OCI-LY1 (cell line): ENCODE results near the gene SALL1.

Source experiments
- H2AFZ ChIP-seq: fragments of 200-600 bp; sonication (generic), shearing (Covaris generic); 2 replicates; pipeline ENCODE4 v1.6.0; 2014; ENCODE audit warnings: antibody characterized with exemption, mild to moderate bottlenecking, low read length
- H3F3A ChIP-seq: fragments of 200-600 bp; sonication (generic), shearing (Covaris generic); 2 replicates; pipeline ENCODE4 v1.6.0; 2014; ENCODE audit warnings: mild to moderate bottlenecking, antibody characterized with exemption, low read length, moderate library complexity; ENCODE audit not compliant: insufficient read depth
- H3K27ac ChIP-seq: fragments of 200-600 bp; sonication (generic); 2 replicates; pipeline ENCODE4 v1.5.1; 2014; ENCODE audit warnings: low read length, mixed run types, mild to moderate bottlenecking, low read depth; ENCODE audit not compliant: poor library complexity, severe bottlenecking
- H3K27me3 ChIP-seq: fragments of 200-600 bp; sonication (generic); 2 replicates; pipeline ENCODE4 v1.6.0; 2014; ENCODE audit warnings: antibody characterized with exemption, mild to moderate bottlenecking, low read length, moderate library complexity; ENCODE audit not compliant: insufficient read depth
- H3K36me3 ChIP-seq: fragments of 200-600 bp; sonication (generic); 2 replicates; pipeline ENCODE4 v1.6.1; 2014; ENCODE audit warnings: mild to moderate bottlenecking, antibody characterized with exemption, low read length, moderate library complexity, mixed read lengths; ENCODE audit not compliant: insufficient read depth
- H3K4me1 ChIP-seq: fragments of 200-600 bp; sonication (generic); 2 replicates; pipeline ENCODE4 v1.5.1; 2014; ENCODE audit warnings: mild to moderate bottlenecking, low read length, moderate library complexity; ENCODE audit not compliant: insufficient read depth, severe bottlenecking
- H3K4me2 ChIP-seq: fragments of 200-600 bp; sonication (generic), shearing (Covaris generic); 2 replicates; pipeline ENCODE4 v1.6.1; 2014; ENCODE audit warnings: low read length
- H3K4me3 ChIP-seq: fragments of 200-600 bp; sonication (generic); 2 replicates; pipeline ENCODE4 v1.5.1; 2014; ENCODE audit warnings: low read length, low read depth, mild to moderate bottlenecking, mixed read lengths; ENCODE audit not compliant: poor library complexity, severe bottlenecking
- H3K79me2 ChIP-seq: fragments of 200-600 bp; shearing (Covaris generic); 2 replicates; pipeline ENCODE4 v1.6.1; 2016; ENCODE audit warnings: mixed run types, low read length, mixed read lengths; ENCODE audit not compliant: insufficient read depth
- H3K9ac ChIP-seq: fragments of 200-600 bp; sonication (generic), shearing (Covaris generic); 2 replicates; pipeline ENCODE4 v1.6.1; 2014; ENCODE audit warnings: mild to moderate bottlenecking, low read length, mixed read lengths
- H3K9me2 ChIP-seq: fragments of 200-600 bp; sonication (generic), shearing (Covaris generic); 2 replicates; pipeline ENCODE4 v1.6.1; 2014; ENCODE audit warnings: low read depth, mild to moderate bottlenecking, low read length, mixed read lengths
- H3K9me3 ChIP-seq: fragments of 200-600 bp; shearing (Covaris generic); 2 replicates; pipeline ENCODE4 v1.6.1; 2014; ENCODE audit warnings: low read length, mixed read lengths
- H4K20me1 ChIP-seq: fragments of 200-600 bp; sonication (generic), shearing (Covaris generic); 2 replicates; pipeline ENCODE4 v1.6.0; 2016; ENCODE audit warnings: mild to moderate bottlenecking, low read length; ENCODE audit not compliant: insufficient read depth
- EZH2 ChIP-seq: fragments of 200-600 bp; sonication (generic), shearing (Covaris generic); IDR thresholded peaks from 2 replicates; pipeline ENCODE4 v1.8.0; 2017; ENCODE audit warnings: borderline replicate concordance, mixed run types, mild to moderate bottlenecking, antibody characterized with exemption, low read length, moderate library complexity, mixed read lengths
- TF ChIP-seq, protein P1 (sequence below): fragments of 200-600 bp; sonication (generic), shearing (Covaris generic); IDR thresholded peaks from 2 replicates; pipeline ENCODE4 v1.5.1; 2017; ENCODE audit warnings: mild to moderate bottlenecking, antibody characterized with exemption, low read length, moderate library complexity, mixed read lengths

Gene SALL1

DNA sequence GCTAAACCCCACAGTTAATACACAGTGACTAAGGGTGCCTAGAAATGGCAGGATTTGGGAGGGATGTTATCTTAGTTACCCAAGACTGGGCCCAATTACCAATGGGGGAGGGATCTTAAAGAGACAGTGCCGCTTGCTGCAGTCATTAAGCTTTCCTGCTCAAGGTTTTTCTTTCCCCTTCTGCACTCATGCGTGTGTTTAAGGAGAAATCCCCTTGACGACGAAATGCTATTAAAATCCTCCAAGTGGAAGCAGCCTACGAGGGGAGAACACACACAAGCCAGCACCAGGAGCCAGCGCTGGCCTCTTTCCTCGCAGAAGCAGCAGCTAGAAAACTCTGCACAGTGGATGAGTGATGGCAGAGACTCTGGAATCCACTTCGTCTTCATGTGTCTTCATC lies 22.0 kb downstream of the SALL1 start:
- Histone ChIP-seq H3K27ac (no peak overlapping the region), H3K9me2 (no peaks in the 10 kb centered on the region), H3K4me3 (no peak overlapping the region), H3K4me2 (no peak overlapping the region), H3K9me3 (no peaks in the 10 kb centered on the region), H3K4me1 (no peaks in the 10 kb centered on the region), H3K36me3 (no peaks in the 10 kb centered on the region), H3F3A (no peaks in the 10 kb centered on the region), H2AFZ (no peak overlapping the region), H3K79me2 (no peaks in the 10 kb centered on the region), H4K20me1 (no peaks in the 10 kb centered on the region), H3K27me3 (no peaks in the 10 kb centered on the region), H3K9ac (no peak overlapping the region)
- TF ChIP-seq, protein P1, sequence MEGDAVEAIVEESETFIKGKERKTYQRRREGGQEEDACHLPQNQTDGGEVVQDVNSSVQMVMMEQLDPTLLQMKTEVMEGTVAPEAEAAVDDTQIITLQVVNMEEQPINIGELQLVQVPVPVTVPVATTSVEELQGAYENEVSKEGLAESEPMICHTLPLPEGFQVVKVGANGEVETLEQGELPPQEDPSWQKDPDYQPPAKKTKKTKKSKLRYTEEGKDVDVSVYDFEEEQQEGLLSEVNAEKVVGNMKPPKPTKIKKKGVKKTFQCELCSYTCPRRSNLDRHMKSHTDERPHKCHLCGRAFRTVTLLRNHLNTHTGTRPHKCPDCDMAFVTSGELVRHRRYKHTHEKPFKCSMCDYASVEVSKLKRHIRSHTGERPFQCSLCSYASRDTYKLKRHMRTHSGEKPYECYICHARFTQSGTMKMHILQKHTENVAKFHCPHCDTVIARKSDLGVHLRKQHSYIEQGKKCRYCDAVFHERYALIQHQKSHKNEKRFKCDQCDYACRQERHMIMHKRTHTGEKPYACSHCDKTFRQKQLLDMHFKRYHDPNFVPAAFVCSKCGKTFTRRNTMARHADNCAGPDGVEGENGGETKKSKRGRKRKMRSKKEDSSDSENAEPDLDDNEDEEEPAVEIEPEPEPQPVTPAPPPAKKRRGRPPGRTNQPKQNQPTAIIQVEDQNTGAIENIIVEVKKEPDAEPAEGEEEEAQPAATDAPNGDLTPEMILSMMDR, result no peak
- TF ChIP-seq EZH2, result no peak

DNA sequence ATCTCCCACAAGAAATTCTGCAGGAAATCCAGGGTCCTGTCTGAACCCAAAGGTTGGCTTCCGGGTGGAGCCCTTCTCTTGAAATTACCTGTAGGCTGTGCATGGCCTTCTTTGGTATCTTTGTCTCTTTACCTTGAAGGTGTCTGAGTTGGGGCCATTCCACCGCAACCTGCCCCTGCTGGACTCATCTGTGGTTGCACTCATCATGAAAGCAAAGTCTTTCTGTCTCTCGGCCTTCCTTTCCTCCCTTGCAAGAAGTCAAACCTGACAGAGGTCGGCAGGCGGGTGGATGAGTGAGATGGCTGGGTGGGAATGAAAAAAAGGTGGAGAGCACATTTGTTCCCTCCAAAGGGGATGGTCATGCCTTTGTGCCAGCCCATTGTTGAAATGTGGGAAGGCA lies 25.1 kb downstream of the SALL1 start:
- no peak overlapping the region for H3K4me2 ChIP-seq
- H3K79me2 ChIP-seq, result no peaks in the 10 kb centered on the region
- H3K36me3 ChIP-seq, result no peaks in the 10 kb centered on the region
- H3K4me3 ChIP-seq, result no peak overlapping the region
- no peak overlapping the region for H3K9ac ChIP-seq
- H4K20me1 ChIP-seq, result no peaks in the 10 kb centered on the region
- H3K27me3 ChIP-seq, result no peaks in the 10 kb centered on the region
- H3K4me1 ChIP-seq, result no peaks in the 10 kb centered on the region
- H2AFZ ChIP-seq, result no peak overlapping the region
- no peak overlapping the region for H3K27ac ChIP-seq
- no peaks in the 10 kb centered on the region for H3F3A ChIP-seq
- no peaks in the 10 kb centered on the region for H3K9me2 ChIP-seq
- no peak for TF ChIP-seq EZH2
- TF ChIP-seq, protein P1, result no peak
- H3K9me3 ChIP-seq, result no peaks in the 10 kb centered on the region

DNA sequence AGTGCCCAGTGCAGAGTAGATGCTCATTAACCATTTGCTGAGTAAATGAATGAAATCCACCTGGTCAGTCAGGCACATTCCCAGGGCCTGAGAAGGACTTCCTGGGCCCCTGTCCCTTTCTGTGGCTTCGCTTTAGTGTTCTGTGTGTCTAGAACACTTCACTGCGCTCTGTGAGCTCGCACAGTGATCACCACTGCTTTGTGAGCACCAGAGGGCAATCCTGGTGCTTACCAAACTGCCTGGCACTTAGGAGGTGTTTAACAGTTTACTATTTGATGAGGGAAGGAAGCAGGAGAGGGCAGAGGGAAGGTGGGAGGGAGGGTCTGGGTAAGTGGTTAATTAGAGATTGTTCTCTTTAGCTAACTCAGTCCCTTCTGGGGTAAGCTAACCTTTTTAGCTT lies 26.2 kb downstream of the SALL1 start:
- H3K9ac ChIP-seq, result no peak overlapping the region
- H2AFZ ChIP-seq, result no peak overlapping the region
- H3F3A ChIP-seq, result no peaks in the 10 kb centered on the region
- no peaks in the 10 kb centered on the region for H4K20me1 ChIP-seq
- H3K9me3 ChIP-seq, result no peaks in the 10 kb centered on the region
- no peaks in the 10 kb centered on the region for H3K36me3 ChIP-seq
- no peaks in the 10 kb centered on the region for H3K79me2 ChIP-seq
- H3K27ac ChIP-seq, result no peak overlapping the region
- H3K9me2 ChIP-seq, result no peaks in the 10 kb centered on the region
- no peaks in the 10 kb centered on the region for H3K27me3 ChIP-seq
- no peak overlapping the region for H3K4me3 ChIP-seq
- no peak overlapping the region for H3K4me2 ChIP-seq
- TF ChIP-seq EZH2, result no peak
- TF ChIP-seq, protein P1, result no peak
- no peaks in the 10 kb centered on the region for H3K4me1 ChIP-seq
